GM12878 (cell line): ENCODE data around the gene PPP1R26. TPM values are rescaled to one million over a fixed set of nuclear protein-coding genes. Genes with fewer than 3 reads are reported as not detected.

Experiments used
- ATAC-seq: fragments of 200-7000 bp; cut with Tn5 transposase; 3 replicates; pipeline ENCODE4 v1.9.1; 2020; ENCODE audit warnings: mild to moderate bottlenecking, moderate library complexity
- Bru-seq: library from RNA; stranded (reverse); fragments of 400-500 nt; gene quantifications from one replicate; lab custom pipeline; 2021; lab: Mats Ljungman, UMichigan
- BruChase-seq, 2 experiments: library from RNA; stranded (reverse); fragments of 400-500 nt; gene quantifications; one replicate each; lab custom pipeline; 2021; lab: Mats Ljungman, UMichigan
- BruUV-seq: library from RNA; stranded (reverse); fragments of 400-500 nt; replicated peaks from 2 replicates; lab custom pipeline; 2021; lab: Mats Ljungman, UMichigan
- CTCF ChIA-PET: fragments of 300-600 bp; sonication (Branson Sonifier 250); formaldehyde crosslinking; extraction: SDS; loops from one replicate; lab custom pipeline; 2021; ENCODE audit warnings: inconsistent platforms; lab: Yijun Ruan, JAX
- POLR2A ChIA-PET: fragments of 350-600 bp; formaldehyde crosslinking; extraction: SDS; loops from one replicate; lab custom pipeline; 2021; ENCODE audit warnings: inconsistent platforms; lab: Charles Lee
- RAD21 ChIA-PET: fragments of 300-600 bp; sonication (Branson Sonifier 250); formaldehyde crosslinking; loops from one replicate; lab custom pipeline; 2023; ENCODE audit warnings: antibody characterized with exemption; ENCODE audit not compliant: unreplicated experiment; lab: Charles Lee
- SMC1A ChIA-PET: fragments of 300-600 bp; sonication (Branson Sonifier 250); formaldehyde crosslinking; loops from one replicate; lab custom pipeline; 2023; ENCODE audit not compliant: unreplicated experiment, uncharacterized antibody; lab: Charles Lee
- DNase-seq: peaks from one replicate; pipeline ENCODE4 v3.0.0-alpha.2; 2011; ENCODE audit warnings: low read depth, low spot score
- FAIRE-seq: peaks from 3 replicates; lab custom pipeline; 2011; peaks lifted over from hg19 to GRCh38; lab: Jason Lieb, UNC
- H2AFZ ChIP-seq: 2 replicates; pipeline ENCODE4 v1.6.0; 2011; ENCODE audit warnings: low read depth, low read length, control low read depth; ENCODE audit not compliant: control insufficient read depth
- H3K27ac ChIP-seq: 2 replicates; pipeline ENCODE4 v1.5.1; 2011; ENCODE audit warnings: control low read depth; ENCODE audit not compliant: control insufficient read depth, insufficient read depth
- H3K27me3 ChIP-seq, 2 experiments: replicated peaks in 1 of 2; 2 replicates each; pipeline versions ENCODE4 v1.6.0 to v1.6.1; 2011; ENCODE audit warnings: low read length in 1 of 2; ENCODE audit not compliant: control insufficient read depth in 2 of 2, insufficient read depth in 2 of 2
- H3K36me3 ChIP-seq, 2 experiments: 2 replicates each; pipeline ENCODE4 v1.5.1; 2011; ENCODE audit warnings: low read length in 1 of 2; ENCODE audit not compliant: control insufficient read depth in 2 of 2, insufficient read depth in 2 of 2
- H3K4me1 ChIP-seq: 2 replicates; pipeline ENCODE4 v1.6.1; 2011; ENCODE audit warnings: mild to moderate bottlenecking, low read length, moderate library complexity, mixed read lengths; ENCODE audit not compliant: control insufficient read depth, insufficient read depth
- H3K4me2 ChIP-seq: 2 replicates; pipeline ENCODE4 v1.6.0; 2011; ENCODE audit warnings: control low read depth; ENCODE audit not compliant: control insufficient read depth, insufficient read depth
- H3K4me3 ChIP-seq: fragments of 200-600 bp; sonication (generic); 2 replicates; pipeline ENCODE4 v1.5.1; 2016
- H3K79me2 ChIP-seq: 2 replicates; pipeline ENCODE4 v1.6.0; 2011; ENCODE audit warnings: low read length; ENCODE audit not compliant: control insufficient read depth, insufficient read depth
- H3K9ac ChIP-seq: 2 replicates; pipeline ENCODE4 v1.8.0; 2011; ENCODE audit warnings: low read length, control low read depth, mixed read lengths; ENCODE audit not compliant: control insufficient read depth, insufficient read depth
- H3K9me3 ChIP-seq: replicated peaks from 3 replicates; pipeline ENCODE4 v1.5.1; 2011; ENCODE audit warnings: mild to moderate bottlenecking, low read length; ENCODE audit not compliant: control insufficient read depth, insufficient read depth
- H4K20me1 ChIP-seq: 2 replicates; pipeline ENCODE4 v1.6.0; 2011; ENCODE audit not compliant: control insufficient read depth, insufficient read depth
- BHLHE40 ChIP-seq, 2 experiments: fragments of 450-650 bp in 1 of 2; IDR thresholded peaks; 2 replicates each; pipeline ENCODE4 v1.6.1; 2011 to 2017; ENCODE audit warnings: low read depth in 2 of 2, borderline replicate concordance in 1 of 2, improper control_type of control experiment in 1 of 2, low read length in 1 of 2, mild to moderate bottlenecking in 1 of 2
- POLR2AphosphoS5 ChIP-seq: IDR thresholded peaks from 2 replicates; pipeline ENCODE4 v1.6.1; 2011; ENCODE audit warnings: mild to moderate bottlenecking, low read length, inconsistent platforms
- WGBS: methylation state at CpG from one replicate; pipeline ENCODE4 v1.1.6; 2016; ENCODE audit warnings: low lambda C conversion rate; ENCODE audit not compliant: insufficient replicate concordance, insufficient coverage; ENCODE audit errors: missing lambda C conversion rate; 5-methylcytosine and 5-hydroxymethylcytosine counted together
- in situ Hi-C: fragments of 300-500 bp; cut with MboI; formaldehyde crosslinking; loops from 9 replicates; pipeline ENCODE4 v1.14.3; 2018; ENCODE audit warnings: mixed read lengths
- intact Hi-C: fragments of 100-400 bp; cut with micrococcal nuclease; formaldehyde crosslinking; loops from one replicate; pipeline ENCODE4 v1.14.2; 2022; ENCODE audit not compliant: unreplicated experiment
- long read RNA-seq, 2 experiments: library from polyadenylated mRNA; unstranded; transcript quantifications; one replicate each; pipeline ENCODE4 v2.0.0, GENCODE V29; 2019 to 2020
- polyA minus RNA-seq, 3 experiments: library from RNA; depleted of rRNA, polyadenylated mRNA; stranded (reverse); fragments of >200 nt; gene quantifications; 2 replicates each; pipeline ENCODE4 v1.2.3, GENCODE V29; 2011
- polyA plus RNA-seq, 11 experiments: library from polyadenylated mRNA; depleted of rRNA in 4 of 11; unstranded in 6 of 11; stranded (reverse) in 5 of 11; fragments of >200 nt; fragmentation: Nextera tagmentation in 4 of 11; fragmentation: Illumina TruSeq in 1 of 11; extraction: Ambion mirVana in 4 of 11; extraction: Trizol in 1 of 11; gene quantifications; 1 replicate in 1 of 11; 2 replicates in 10 of 11; pipeline versions ENCODE4 v1.2.1 to v1.2.3, GENCODE V29; 2011 to 2016; ENCODE audit warnings: inconsistent platforms in 2 of 11, missing spikeins in 2 of 11, low read depth in 1 of 11
- total RNA-seq, 4 experiments: library from RNA; depleted of rRNA in 3 of 4; stranded (reverse); fragments of >200 nt in 3 of 4; fragmentation: Illumina TruSeq in 1 of 4; extraction: Trizol in 1 of 4; gene quantifications; 2 replicates each; pipeline versions ENCODE4 v1.2.1 to v1.2.3, GENCODE V29; 2013 to 2021

PPP1R26 gene
- 4.1 and 7.5 TPM in 2 replicates for total RNA-seq (2013; cell fraction: nucleolus; rRNA removed)
- total RNA-seq (2014; rRNA removed) (0.33 and 0.45 TPM in 2 replicates), total RNA-seq (2014; rRNA removed; fragmentation: Illumina TruSeq; extraction: Trizol) (0.14 and 0.18 TPM in 2 replicates), total RNA-seq (2021) (0.35 and 0.54 TPM in 2 replicates), polyA plus RNA-seq (2011; rRNA removed) (1.5 and 1.9 TPM in 2 replicates), polyA plus RNA-seq (2014; fragmentation: Illumina TruSeq; extraction: Trizol) (0.07 TPM in 1 of 2 replicates, not detected in the other), polyA plus RNA-seq (2014; fragmentation: Nextera tagmentation; extraction: Ambion mirVana) (under 1 TPM; 0.02 to 0.04 TPM), polyA plus RNA-seq (2014; rRNA removed) (0.15 and 0.18 TPM in 2 replicates), polyA plus RNA-seq (2016; fragmentation: Nextera tagmentation; extraction: Ambion mirVana) (under 1 TPM; 0.09 to 0.62 TPM), polyA minus RNA-seq (2011; rRNA and poly(A)+ RNA removed) (1.5 and 2.9 TPM in 2 replicates), Bru-seq, nascent RNA (percentile 52 among the genes with signal in this experiment), BruChase-seq, experiment 1, labeled RNA remaining after a 6-hour chase (percentile 60 among the genes with signal in this experiment), BruChase-seq, experiment 2, labeled RNA remaining after a 2-hour chase (percentile 62 among the genes with signal in this experiment)
- 6.2 TPM for polyA plus RNA-seq (2011; ENCODE audit: low read depth)
- polyA plus RNA-seq (2011; cell fraction: cytosol; rRNA removed) = 2.2 and 3.1 TPM in 2 replicates
- polyA plus RNA-seq (2011; cell fraction: nucleus; rRNA removed) = 5.8 and 6.5 TPM in 2 replicates
- 0.76 and 1.4 TPM in 2 replicates for polyA plus RNA-seq (2012)
- 1.5 and 2.1 TPM in 2 replicates for polyA minus RNA-seq (2011; cell fraction: cytosol; rRNA and poly(A)+ RNA removed)
- polyA minus RNA-seq (2011; cell fraction: nucleus; rRNA and poly(A)+ RNA removed) = 1.1 and 2.2 TPM in 2 replicates
- long read RNA-seq, experiment 1 = 0 reads
- long read RNA-seq, experiment 2, full-length matches to known transcripts = 1 of 1 reads
- long read RNA-seq, experiment 2, partial matches to known transcripts = 0 of 1 reads
- long read RNA-seq, experiment 2, other reads (novel, unspliced or antisense) = 0 of 1 reads

GRCh38 chr9:135479469-135480052 is at the start of gene PPP1R26:
PPP1R26 (plus strand) TSS chr9:135479782; CDS start chr9:135484511, 4,729 bp downstream.
- no CpG with 5 or more reads among the region's 103 CpGs for WGBS
- H3K79me2 ChIP-seq = no peaks in the 10 kb centered on the region
- no peaks in the 10 kb centered on the region for H3K9me3 ChIP-seq
- H4K20me1 ChIP-seq = no peaks in the 10 kb centered on the region
- ATAC-seq (no peak; the same call in 2 of the 3 replicates), FAIRE-seq (no peak), DNase-seq (no peak)
- H3K36me3 ChIP-seq = no peaks in the 10 kb centered on the region; a peak in 1 of 4 replicates
- no peak within 1 kb of the TSS for H3K27ac ChIP-seq
- BruUV-seq = no TSS peak
- in situ Hi-C loops (no loop called here), intact Hi-C loops (no loop called here)
- peak within 1 kb of the TSS; percentile 63 for H3K4me3 ChIP-seq
- H2AFZ ChIP-seq = peak within 1 kb of the TSS; percentile 63
- ChIA-PET SMC1A (no interaction called here), CTCF (no interaction called here), POLR2A (no interaction called here), RAD21 (no interaction called here)
- peaks cover 0 to 8% of the 10 kb centered on the region in 2 experiments; a peak in 1 of 4 replicates for H3K27me3 ChIP-seq
- H3K9ac ChIP-seq = no peak within 1 kb of the TSS
- H3K4me2 ChIP-seq = peak within 1 kb of the TSS; percentile 82
- no peaks in the 10 kb centered on the region for H3K4me1 ChIP-seq
- TF ChIP-seq BHLHE40 (IDR thresholded peaks at IDR 0.05; ENCODE audit: borderline replicate concordance in 1 of 2, low read depth in 2 of 2, low read length in 1 of 2) = 0 out of 4 replicates have a peak, but pooled peaks of 1 of the 2 experiments have one; percentile 1
- no peak for TF ChIP-seq POLR2AphosphoS5
